HepG2 (cell line): ENCODE results near the gene MAFF. TPM values are rescaled to one million over a fixed set of nuclear protein-coding genes. Genes with fewer than 3 reads are reported as not detected.

Experiments
- ASH2L ChIP-seq: fragments of 300-600, 200-600 bp; sonication (generic); IDR thresholded peaks from 2 replicates; pipeline ENCODE4 v1.7.0; 2017; ENCODE audit warnings: low read depth, mild to moderate bottlenecking, moderate library complexity, mixed read lengths, low read length; ENCODE audit not compliant: insufficient read length
- GZF1 ChIP-seq: sonication (generic); formaldehyde crosslinking; IDR thresholded peaks from 2 replicates; pipeline ENCODE4 v1.5.1; 2020; ENCODE audit warnings: mild to moderate bottlenecking, missing genetic modification reagents
- HNRNPL ChIP-seq: fragments of 200-400 bp; formaldehyde crosslinking; IDR thresholded peaks from 2 replicates; pipeline ENCODE4 v1.6.1; 2017; ENCODE audit warnings: mild to moderate bottlenecking, low read depth, low read length
- HNRNPUL1 ChIP-seq: fragments of 200-400 bp; formaldehyde crosslinking; IDR thresholded peaks from 2 replicates; pipeline ENCODE4 v1.6.1; 2017; ENCODE audit warnings: low read depth, mild to moderate bottlenecking, low read length, moderate library complexity
- JUNB ChIP-seq: sonication (generic); formaldehyde crosslinking; IDR thresholded peaks from 2 replicates; pipeline ENCODE4 v1.8.0; 2022; ENCODE audit warnings: missing genetic modification reagents, mild to moderate bottlenecking, borderline replicate concordance
- MLLT10 ChIP-seq: sonication (generic); formaldehyde crosslinking; IDR thresholded peaks from 2 replicates; pipeline ENCODE4 v1.4.0; 2020; ENCODE audit warnings: missing genetic modification reagents
- MXI1 ChIP-seq: IDR thresholded peaks from 3 replicates; pipeline ENCODE4 v1.6.1; 2012; ENCODE audit warnings: low read depth, low read length, inconsistent platforms, borderline replicate concordance
- SOX6 ChIP-seq, 2 experiments: fragments of 450-650 bp in 1 of 2; sonication (generic) in 1 of 2; formaldehyde crosslinking in 1 of 2; IDR thresholded peaks; 2 replicates each; pipeline versions ENCODE4 v1.4.0 to v1.6.1; 2017 to 2020; ENCODE audit warnings: antibody characterized with exemption in 1 of 2, mild to moderate bottlenecking in 1 of 2, missing genetic modification reagents in 1 of 2
- XRCC5 ChIP-seq: fragments of 200-400 bp; formaldehyde crosslinking; optimal IDR thresholded peaks from 2 replicates; pipeline ENCODE3; 2017; ENCODE audit warnings: mild to moderate bottlenecking, low read length
- ZC3H4 ChIP-seq: sonication (generic); formaldehyde crosslinking; IDR thresholded peaks from 2 replicates; pipeline ENCODE4 v1.4.0; 2020; ENCODE audit warnings: missing genetic modification reagents, borderline replicate concordance
- ZFYVE20 ChIP-seq: sonication (generic); formaldehyde crosslinking; IDR thresholded peaks from 2 replicates; pipeline ENCODE4 v1.8.0; 2023; ENCODE audit warnings: low read depth, mild to moderate bottlenecking, moderate library complexity, missing genetic modification reagents, borderline replicate concordance
- ZNF234 ChIP-seq: sonication (generic); formaldehyde crosslinking; conservative IDR thresholded peaks from 2 replicates; pipeline ENCODE4 v1.5.1; 2020; ENCODE audit warnings: mild to moderate bottlenecking, missing genetic modification reagents
- ZNF274 ChIP-seq: sonication (generic); formaldehyde crosslinking; IDR thresholded peaks from 2 replicates; pipeline ENCODE4 v1.5.1; 2020; ENCODE audit warnings: mild to moderate bottlenecking, missing genetic modification reagents
- ZNF329 ChIP-seq: sonication (generic); formaldehyde crosslinking; IDR thresholded peaks from 2 replicates; pipeline ENCODE4 v1.9.0; 2021; ENCODE audit warnings: low read depth, mild to moderate bottlenecking, missing genetic modification reagents
- ZNF605 ChIP-seq: sonication (generic); formaldehyde crosslinking; IDR thresholded peaks from 2 replicates; pipeline ENCODE4 v1.8.0; 2022; ENCODE audit warnings: mild to moderate bottlenecking, missing genetic modification reagents
- ZNF615 ChIP-seq: sonication (generic); formaldehyde crosslinking; IDR thresholded peaks from 2 replicates; pipeline ENCODE4 v1.5.0; 2020; ENCODE audit warnings: mild to moderate bottlenecking, missing genetic modification reagents, borderline replicate concordance
- ZNF761 ChIP-seq: sonication (generic); formaldehyde crosslinking; conservative IDR thresholded peaks from 2 replicates; pipeline ENCODE4 v1.4.0; 2020; ENCODE audit warnings: mild to moderate bottlenecking, missing genetic modification reagents
- polyA plus RNA-seq, 8 experiments: library from polyadenylated mRNA; depleted of rRNA in 3 of 8; stranded (reverse) in 7 of 8; unstranded in 1 of 8; fragments of >200 nt; fragmentation: Illumina TruSeq in 4 of 8; extraction: Trizol in 4 of 8; gene quantifications; 2 replicates each; pipeline versions ENCODE4 v1.2.1 to v1.2.3, GENCODE V29; 2011 to 2016; ENCODE audit warnings: low read depth in 4 of 8, missing spikeins in 1 of 8, mixed read lengths in 1 of 8; ENCODE audit not compliant: insufficient read depth in 1 of 8
- total RNA-seq, 5 experiments: library from RNA; depleted of rRNA; stranded (reverse); fragments of >200 nt; fragmentation: Illumina TruSeq; extraction: Trizol; gene quantifications; 2 replicates each; pipeline ENCODE4 v1.2.3, GENCODE V29; 2016; ENCODE audit warnings: low read depth in 1 of 5
- TF ChIP-seq, protein P1 (sequence below): sonication (generic); formaldehyde crosslinking; IDR thresholded peaks from 2 replicates; pipeline ENCODE4 v1.8.0; 2022; ENCODE audit warnings: missing genetic modification reagents, mild to moderate bottlenecking, borderline replicate concordance
- TF ChIP-seq, protein P2 (sequence below): sonication (generic); formaldehyde crosslinking; IDR thresholded peaks from 2 replicates; pipeline ENCODE4 v1.8.0; 2022; ENCODE audit warnings: mild to moderate bottlenecking, missing genetic modification reagents; ENCODE audit not compliant: insufficient replicate concordance
- TF ChIP-seq, protein P3 (sequence below): sonication (generic); formaldehyde crosslinking; IDR thresholded peaks from 2 replicates; pipeline ENCODE4 v1.5.1; 2020; ENCODE audit warnings: mild to moderate bottlenecking, missing genetic modification reagents, borderline replicate concordance
- TF ChIP-seq, protein P4 (sequence below): sonication (generic); formaldehyde crosslinking; IDR thresholded peaks from 2 replicates; pipeline ENCODE4 v1.5.0; 2020; ENCODE audit warnings: missing genetic modification reagents, mild to moderate bottlenecking, borderline replicate concordance

MAFF gene
- total and polyA plus RNA-seq, 2 of the 13 experiments (the other 11 are each of a cell fraction or from before 2014, with no cell fraction given), result 5.4 to 14.3 TPM

DNA sequence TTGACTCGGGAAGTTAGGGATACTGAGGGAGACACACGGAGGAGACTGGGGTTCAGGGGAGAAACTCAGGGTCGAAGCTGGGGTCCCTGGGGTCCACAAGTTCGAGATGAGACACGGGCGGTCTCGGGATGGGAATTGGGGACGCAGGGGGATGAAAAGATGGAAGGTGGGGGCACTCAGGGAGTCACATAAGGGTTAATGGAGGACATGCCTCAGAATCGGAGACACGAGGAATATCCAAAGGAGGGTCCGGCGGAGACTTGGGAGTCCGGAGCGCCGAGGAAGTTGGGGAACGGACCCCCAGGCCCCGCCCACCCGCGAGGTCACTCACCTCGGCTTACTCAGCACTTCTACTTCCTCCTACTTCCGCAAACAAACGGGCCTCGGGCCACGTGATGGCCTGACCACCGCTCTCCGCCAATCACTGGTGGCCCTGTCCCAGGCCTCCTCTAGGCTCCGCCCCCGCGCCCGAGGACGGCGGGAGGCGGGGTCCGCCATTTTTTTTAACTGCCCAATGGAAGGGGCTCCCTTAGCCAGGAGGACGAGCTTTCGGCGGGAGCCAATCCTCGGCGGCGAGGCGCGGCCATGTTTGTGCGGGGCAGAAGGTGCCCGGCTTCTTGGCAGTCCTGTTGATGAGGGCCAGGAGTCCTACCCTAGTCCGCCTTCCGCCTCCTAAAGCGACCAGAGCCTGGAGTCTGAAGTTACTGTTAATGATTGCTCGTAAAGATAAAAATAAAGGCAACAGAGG is 20.2 kb upstream of the MAFF start, which contains the start of gene PLA2G6 (continued):
- TF ChIP-seq ZNF234 (no peak), ZNF761 (CRISPR knock-in tag) (no peak), SOX6 (IDR thresholded peaks at IDR 0.05) (no peak), SOX6 (CRISPR knock-in tag; IDR thresholded peaks at IDR 0.05) (0 out of 2 replicates have a peak, but pooled peaks have one; percentile 15), HNRNPUL1 (no peak), JUNB (CRISPR knock-in tag) (no peak), ZC3H4 (CRISPR knock-in tag) (no peak), MXI1 (no peak; the same call in 1 of the 3 replicates), XRCC5 (no peak), ZNF274 (CRISPR knock-in tag) (no peak), ZFYVE20 (no peak), ZNF605 (no peak), ASH2L (no peak), HNRNPL (no peak), ZNF615 (CRISPR knock-in tag) (no peak), GZF1 (CRISPR knock-in tag) (no peak), ZNF329 (CRISPR knock-in tag) (no peak), MLLT10 (CRISPR knock-in tag) (no peak)
- TF ChIP-seq, protein P1, sequence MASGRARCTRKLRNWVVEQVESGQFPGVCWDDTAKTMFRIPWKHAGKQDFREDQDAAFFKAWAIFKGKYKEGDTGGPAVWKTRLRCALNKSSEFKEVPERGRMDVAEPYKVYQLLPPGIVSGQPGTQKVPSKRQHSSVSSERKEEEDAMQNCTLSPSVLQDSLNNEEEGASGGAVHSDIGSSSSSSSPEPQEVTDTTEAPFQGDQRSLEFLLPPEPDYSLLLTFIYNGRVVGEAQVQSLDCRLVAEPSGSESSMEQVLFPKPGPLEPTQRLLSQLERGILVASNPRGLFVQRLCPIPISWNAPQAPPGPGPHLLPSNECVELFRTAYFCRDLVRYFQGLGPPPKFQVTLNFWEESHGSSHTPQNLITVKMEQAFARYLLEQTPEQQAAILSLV (CRISPR knock-in tag), result no peak
- TF ChIP-seq, protein P2, sequence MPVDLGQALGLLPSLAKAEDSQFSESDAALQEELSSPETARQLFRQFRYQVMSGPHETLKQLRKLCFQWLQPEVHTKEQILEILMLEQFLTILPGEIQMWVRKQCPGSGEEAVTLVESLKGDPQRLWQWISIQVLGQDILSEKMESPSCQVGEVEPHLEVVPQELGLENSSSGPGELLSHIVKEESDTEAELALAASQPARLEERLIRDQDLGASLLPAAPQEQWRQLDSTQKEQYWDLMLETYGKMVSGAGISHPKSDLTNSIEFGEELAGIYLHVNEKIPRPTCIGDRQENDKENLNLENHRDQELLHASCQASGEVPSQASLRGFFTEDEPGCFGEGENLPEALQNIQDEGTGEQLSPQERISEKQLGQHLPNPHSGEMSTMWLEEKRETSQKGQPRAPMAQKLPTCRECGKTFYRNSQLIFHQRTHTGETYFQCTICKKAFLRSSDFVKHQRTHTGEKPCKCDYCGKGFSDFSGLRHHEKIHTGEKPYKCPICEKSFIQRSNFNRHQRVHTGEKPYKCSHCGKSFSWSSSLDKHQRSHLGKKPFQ, result no peak
- TF ChIP-seq, protein P3, sequence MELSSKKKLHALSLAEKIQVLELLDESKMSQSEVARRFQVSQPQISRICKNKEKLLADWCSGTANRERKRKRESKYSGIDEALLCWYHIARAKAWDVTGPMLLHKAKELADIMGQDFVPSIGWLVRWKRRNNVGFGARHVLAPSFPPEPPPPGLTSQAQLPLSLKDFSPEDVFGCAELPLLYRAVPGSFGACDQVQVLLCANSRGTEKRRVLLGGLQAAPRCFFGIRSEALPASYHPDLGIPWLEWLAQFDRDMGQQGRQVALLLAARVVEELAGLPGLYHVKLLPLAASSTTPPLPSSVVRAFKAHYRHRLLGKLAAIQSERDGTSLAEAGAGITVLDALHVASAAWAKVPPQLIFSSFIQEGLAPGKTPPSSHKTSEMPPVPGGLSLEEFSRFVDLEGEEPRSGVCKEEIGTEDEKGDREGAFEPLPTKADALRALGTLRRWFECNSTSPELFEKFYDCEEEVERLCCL, result no peak
- TF ChIP-seq, protein P4, sequence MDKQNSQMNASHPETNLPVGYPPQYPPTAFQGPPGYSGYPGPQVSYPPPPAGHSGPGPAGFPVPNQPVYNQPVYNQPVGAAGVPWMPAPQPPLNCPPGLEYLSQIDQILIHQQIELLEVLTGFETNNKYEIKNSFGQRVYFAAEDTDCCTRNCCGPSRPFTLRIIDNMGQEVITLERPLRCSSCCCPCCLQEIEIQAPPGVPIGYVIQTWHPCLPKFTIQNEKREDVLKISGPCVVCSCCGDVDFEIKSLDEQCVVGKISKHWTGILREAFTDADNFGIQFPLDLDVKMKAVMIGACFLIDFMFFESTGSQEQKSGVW (CRISPR knock-in tag), result no peak
